H1 (cell line): ENCODE results near the gene PRC1. TPM values are rescaled to one million over a fixed set of nuclear protein-coding genes. Genes with fewer than 3 reads are reported as not detected.

ENCODE experiments used
- CTCF ChIA-PET: fragments of 300-600 bp; sonication (Branson Sonifier 250); formaldehyde crosslinking; loops from one replicate; lab custom pipeline; 2021; ENCODE audit not compliant: partially characterized antibody; lab: Charles Lee
- POLR2A ChIA-PET: fragments of 300-600 bp; sonication (Branson Sonifier 250); formaldehyde crosslinking; loops from one replicate; lab custom pipeline; 2021; ENCODE audit warnings: inconsistent platforms; ENCODE audit not compliant: partially characterized antibody; lab: Charles Lee
- DNase-seq, 2 experiments: peaks; one replicate each; pipeline versions ENCODE4 v3.0.0 to v3.0.0-alpha.2; 2010 to 2022; ENCODE audit warnings: low spot score in 2 of 2, low read depth in 1 of 2, mixed read lengths in 1 of 2
- FAIRE-seq: peaks from 2 replicates; lab custom pipeline; 2011; peaks lifted over from hg19 to GRCh38; lab: Jason Lieb, UNC
- H2AFZ ChIP-seq: 2 replicates; pipeline ENCODE4 v1.8.1; 2012; ENCODE audit warnings: low read length, inconsistent platforms
- H2AK5ac ChIP-seq: 2 replicates; pipeline ENCODE4 v1.6.1; 2013; ENCODE audit warnings: low read depth, low read length
- H2BK120ac ChIP-seq: replicated peaks from 2 replicates; pipeline ENCODE3; 2013; ENCODE audit warnings: low read depth, low read length, inconsistent platforms
- H2BK12ac ChIP-seq: 2 replicates; pipeline ENCODE4 v1.6.1; 2013; ENCODE audit warnings: low read depth, low read length
- H2BK15ac ChIP-seq: 2 replicates; pipeline ENCODE4 v1.6.1; 2013; ENCODE audit warnings: low read length
- H2BK20ac ChIP-seq: 2 replicates; pipeline ENCODE4 v1.6.1; 2013; ENCODE audit warnings: low read length
- H2BK5ac ChIP-seq: 2 replicates; pipeline ENCODE4 v1.6.1; 2013; ENCODE audit warnings: low read depth, low read length
- H3K14ac ChIP-seq: 2 replicates; pipeline ENCODE4 v1.6.1; 2013; ENCODE audit warnings: inconsistent platforms; ENCODE audit not compliant: insufficient read length
- H3K18ac ChIP-seq: 2 replicates; pipeline ENCODE4 v1.6.1; 2013; ENCODE audit warnings: low read length; ENCODE audit errors: extremely low read depth
- H3K23ac ChIP-seq: 2 replicates; pipeline ENCODE4 v1.6.1; 2013; ENCODE audit warnings: inconsistent platforms; ENCODE audit not compliant: insufficient read length
- H3K23me2 ChIP-seq: 2 replicates; pipeline ENCODE4 v1.6.1; 2013; ENCODE audit warnings: low read depth, low read length
- H3K27ac ChIP-seq: 2 replicates; pipeline ENCODE4 v1.6.1; 2011; ENCODE audit warnings: low read depth, low read length, inconsistent platforms
- H3K27me3 ChIP-seq, 4 experiments: replicated peaks in 1 of 4; 1 replicate in 1 of 4; 2 replicates in 3 of 4; pipeline versions ENCODE4 v1.6.1 to v1.8.1; 2011 to 2013; ENCODE audit warnings: low read length in 3 of 4, mild to moderate bottlenecking in 3 of 4, inconsistent platforms in 2 of 4, mixed read lengths in 2 of 4, moderate library complexity in 1 of 4; ENCODE audit not compliant: control insufficient read depth in 3 of 4, insufficient read depth in 3 of 4; ENCODE audit errors: extremely low read depth in 1 of 4
- H3K36me3 ChIP-seq, 4 experiments: 2 replicates each; pipeline versions ENCODE4 v1.6.1 to v1.8.1; 2011 to 2013; ENCODE audit warnings: mild to moderate bottlenecking in 4 of 4, low read length in 3 of 4, moderate library complexity in 2 of 4, control low read depth in 1 of 4, inconsistent platforms in 1 of 4; ENCODE audit not compliant: insufficient read depth in 4 of 4, control insufficient read depth in 2 of 4
- H3K4ac ChIP-seq: replicated peaks from 2 replicates; pipeline ENCODE3; 2013; ENCODE audit warnings: low read length, low read depth, mixed read lengths, inconsistent platforms; ENCODE audit not compliant: insufficient read length
- H3K4me1 ChIP-seq, 4 experiments: replicated peaks in 1 of 4; 1 replicate in 1 of 4; 2 replicates in 3 of 4; pipeline versions ENCODE4 v1.6.1 to v1.8.1; 2011 to 2013; ENCODE audit warnings: low read length in 3 of 4, inconsistent platforms in 2 of 4, mixed read lengths in 1 of 4; ENCODE audit not compliant: insufficient read depth in 4 of 4, control insufficient read depth in 3 of 4
- H3K4me2 ChIP-seq, 2 experiments: 2 replicates each; pipeline versions ENCODE4 v1.6.1 to v1.8.1; 2011 to 2013; ENCODE audit warnings: low read depth in 2 of 2, low read length in 2 of 2, control low read depth in 1 of 2, inconsistent platforms in 1 of 2, mild to moderate bottlenecking in 1 of 2; ENCODE audit not compliant: insufficient read depth in 1 of 2
- H3K4me3 ChIP-seq, 4 experiments: fragments of 200-600, 300-600 bp in 1 of 4; sonication (generic), shearing (Covaris generic), sonication (Bioruptor Twin) in 1 of 4; 2 replicates each; pipeline versions ENCODE4 v1.5.1 to v1.8.1; 2011 to 2016; ENCODE audit warnings: low read length in 4 of 4, low read depth in 3 of 4, control low read depth in 2 of 4, inconsistent platforms in 2 of 4, mild to moderate bottlenecking in 2 of 4, mixed read lengths in 1 of 4, moderate library complexity in 1 of 4; ENCODE audit not compliant: insufficient read depth in 2 of 4; ENCODE audit errors: extremely low read depth in 1 of 4
- H3K56ac ChIP-seq: replicated peaks from 2 replicates; pipeline ENCODE3; 2013; ENCODE audit warnings: low read depth, mild to moderate bottlenecking, mixed read lengths, low read length, inconsistent platforms; ENCODE audit not compliant: insufficient read length
- H3K79me1 ChIP-seq: 2 replicates; pipeline ENCODE4 v1.6.1; 2013; ENCODE audit warnings: low read depth, low read length, control low read depth
- H3K79me2 ChIP-seq, 2 experiments: 2 replicates each; pipeline versions ENCODE4 v1.6.1 to v1.8.1; 2012 to 2013; ENCODE audit warnings: low read length in 2 of 2, mild to moderate bottlenecking in 2 of 2, inconsistent platforms in 1 of 2; ENCODE audit not compliant: insufficient read depth in 2 of 2, control insufficient read depth in 1 of 2
- H3K9ac ChIP-seq, 4 experiments: replicated peaks in 1 of 4; 1 replicate in 1 of 4; 2 replicates in 3 of 4; pipeline versions ENCODE4 v1.6.1 to v1.8.1; 2011 to 2013; ENCODE audit warnings: low read depth in 3 of 4, low read length in 3 of 4, control low read depth in 2 of 4, mild to moderate bottlenecking in 2 of 4, moderate library complexity in 2 of 4, inconsistent platforms in 1 of 4; ENCODE audit errors: extremely low read depth in 1 of 4
- H3K9me3 ChIP-seq, 2 experiments: 2 replicates each; pipeline versions ENCODE4 v1.6.1 to v1.8.1; 2012 to 2013; ENCODE audit warnings: mild to moderate bottlenecking in 2 of 2, moderate library complexity in 2 of 2, control low read depth in 1 of 2, inconsistent platforms in 1 of 2, low read depth in 1 of 2, low read length in 1 of 2, mixed read lengths in 1 of 2; ENCODE audit not compliant: insufficient read depth in 2 of 2
- H4K20me1 ChIP-seq, 2 experiments: replicated peaks in 1 of 2; 2 replicates each; pipeline versions ENCODE3 to v1.8.1; 2011 to 2013; ENCODE audit warnings: inconsistent platforms in 2 of 2, low read length in 2 of 2, mild to moderate bottlenecking in 1 of 2; ENCODE audit not compliant: insufficient read depth in 2 of 2, control insufficient read depth in 1 of 2
- H4K5ac ChIP-seq: 2 replicates; pipeline ENCODE4 v1.6.1; 2013; ENCODE audit warnings: low read length, low read depth, mixed read lengths, inconsistent platforms; ENCODE audit not compliant: insufficient read length
- H4K8ac ChIP-seq: 2 replicates; pipeline ENCODE4 v1.8.0; 2013; ENCODE audit warnings: mild to moderate bottlenecking, moderate library complexity, low read length, inconsistent platforms; ENCODE audit not compliant: insufficient read depth; ENCODE audit errors: extremely low read depth
- H4K91ac ChIP-seq: replicated peaks from 2 replicates; pipeline ENCODE3; 2013; ENCODE audit warnings: low read length, mixed read lengths, inconsistent platforms; ENCODE audit not compliant: insufficient read length
- BACH1 ChIP-seq: IDR thresholded peaks from 2 replicates; pipeline ENCODE4 v1.6.1; 2012; ENCODE audit warnings: low read length, improper control_type of control experiment
- CBX8 ChIP-seq: fragments of 300-800, 300-1000 bp; sonication (generic); IDR thresholded peaks from 2 replicates; pipeline ENCODE4 v1.7.1; 2016; ENCODE audit warnings: low read depth, low read length, borderline replicate concordance
- CHD1 ChIP-seq: IDR thresholded peaks from 2 replicates; pipeline ENCODE4 v1.6.1; 2012; ENCODE audit warnings: low read depth, low read length, improper control_type of control experiment
- CHD2 ChIP-seq: IDR thresholded peaks from 2 replicates; pipeline ENCODE4 v1.6.1; 2012; ENCODE audit warnings: low read length, improper control_type of control experiment
- FOSL1 ChIP-seq: IDR thresholded peaks from 2 replicates; pipeline ENCODE4 v1.6.1; 2011; ENCODE audit warnings: mild to moderate bottlenecking, low read depth, low read length, moderate library complexity; ENCODE audit not compliant: insufficient read depth
- JUN ChIP-seq: IDR thresholded peaks from 2 replicates; pipeline ENCODE4 v1.6.1; 2011; ENCODE audit warnings: low read depth, mild to moderate bottlenecking, improper control_type of control experiment, low read length
- PHF8 ChIP-seq: fragments of 200-600 bp; sonication (generic); conservative IDR thresholded peaks from 2 replicates; pipeline ENCODE4 v1.7.1; 2012; ENCODE audit warnings: low read depth, mild to moderate bottlenecking, inconsistent platforms, low read length, moderate library complexity
- POU5F1 ChIP-seq: IDR thresholded peaks from 2 replicates; pipeline ENCODE4 v1.6.1; 2011; ENCODE audit warnings: low read depth, mild to moderate bottlenecking, low read length, moderate library complexity
- RXRA ChIP-seq: IDR thresholded peaks from 2 replicates; pipeline ENCODE4 v1.6.1; 2011; ENCODE audit warnings: low read depth, mild to moderate bottlenecking, low read length, moderate library complexity; ENCODE audit not compliant: insufficient read depth
- SRF ChIP-seq: IDR thresholded peaks from 2 replicates; pipeline ENCODE4 v1.6.1; 2011; ENCODE audit warnings: mild to moderate bottlenecking, low read depth, low read length, moderate library complexity
- YY1 ChIP-seq: IDR thresholded peaks from 2 replicates; pipeline ENCODE4 v1.6.1; 2011; ENCODE audit warnings: low read depth, mild to moderate bottlenecking, low read length
- WGBS, 2 experiments: shearing (Covaris generic) in 1 of 2; methylation state at CpG; one replicate each; pipeline versions ENCODE4 v1.1.6 to v1.1.7; 2013 to 2015; ENCODE audit warnings: low lambda C conversion rate in 2 of 2, mixed read lengths in 2 of 2, inconsistent platforms in 1 of 2, low coverage in 1 of 2, missing lambda C conversion rate in 1 of 2; ENCODE audit not compliant: insufficient replicate concordance in 2 of 2, insufficient coverage in 1 of 2, insufficient read length in 1 of 2; ENCODE audit errors: extremely low coverage in 1 of 2, missing lambda C conversion rate in 1 of 2; 5-methylcytosine and 5-hydroxymethylcytosine counted together
- polyA plus RNA-seq, 7 experiments: library from polyadenylated mRNA; depleted of rRNA in 3 of 7; stranded (reverse) in 5 of 7; unstranded in 2 of 7; fragments of >200 nt in 5 of 7; fragments of 200-250 nt in 2 of 7; gene quantifications; 1 replicate in 5 of 7; 2 replicates in 1 of 7; 4 replicates in 1 of 7; pipeline versions ENCODE4 v1.2.1 to v1.2.3, GENCODE V29; 2011 to 2013; ENCODE audit warnings: missing spikeins in 2 of 7, mixed read lengths in 2 of 7
- total RNA-seq: library from RNA; stranded (reverse); fragmentation: NEBNext Ultra II Directional; extraction: Animal tissue kit (Norgen Biotek cat#: 25700); gene quantifications from 2 replicates; pipeline ENCODE4 v1.2.1, GENCODE V29; 2021

PRC1 gene
- total and polyA plus RNA-seq, 2 of the 8 experiments (the other 6 are each of a cell fraction or from before 2014, with no cell fraction given): 90.7 to 181 TPM

- Histone ChIP-seq H3K23me2 (no peaks in the 10 kb centered on the region), H3K56ac (no peak overlapping the region), H3K4me2 (no peak overlapping the region), H2BK20ac (no peak overlapping the region), H2BK12ac (no peak overlapping the region), H2AFZ (no peak overlapping the region), H3K4ac (no peak overlapping the region), H3K79me1 (no peaks in the 10 kb centered on the region), H4K91ac (no peak overlapping the region), H3K9me3 (no peaks in the 10 kb centered on the region), H3K23ac (no peak overlapping the region), H2BK15ac (no peak overlapping the region), H4K5ac (no peak overlapping the region), H3K18ac (no peak overlapping the region), H3K27ac (no peak overlapping the region), H3K36me3 (peaks cover 19 to 78% (median 44%) of the 10 kb centered on the region in 4 experiments), H3K4me3 (no peak overlapping the region), H2BK5ac (no peak overlapping the region), H3K4me1 (no peaks in the 10 kb centered on the region), H4K20me1 (peaks cover 2 to 4% of the 10 kb centered on the region in 2 experiments), H3K79me2 (no peaks in the 10 kb centered on the region)
- no peak for DNase-seq
- CTCF ChIA-PET: interaction anchor here (0.9 to 20.7 kb wide), 4 partner anchors 7 to 144 kb away, joined by 3 to 306 read pairs (median 154); partner anchors contain the start of genes HDDC3, RCCD1 and UNC45A
- POLR2A ChIA-PET: interaction anchor here (0.5 to 0.8 kb wide), 2 partner anchors 15 to 46 kb away, joined by 3 read pairs; no protein-coding TSS in a partner anchor
- 94% methylated on average over 16 of the region's 16 CpGs; no CpG with 5 or more reads in 1 of the 2 experiments for WGBS, 2 experiments
- TF ChIP-seq YY1: no peak
- TF ChIP-seq POU5F1: no peak
- TF ChIP-seq FOSL1: no peak
- TF ChIP-seq BACH1: no peak
- no peak for TF ChIP-seq CHD2
- TF ChIP-seq CBX8: no peak
- no peak for TF ChIP-seq PHF8
- TF ChIP-seq SRF: no peak
- TF ChIP-seq RXRA: no peak
- no peak for TF ChIP-seq CHD1
- no peak for TF ChIP-seq JUN
- TF ChIP-seq, all 59 proteins: peak for 0
- Histone ChIP-seq H2BK120ac (no peak overlapping the region), H4K8ac (peak overlapping the region; percentile 14; the same call in 1 of the 2 replicates), H3K14ac (no peak overlapping the region), H2AK5ac (no peak overlapping the region), H3K9ac (no peak overlapping the region), H3K27me3 (no peaks in the 10 kb centered on the region)
- no peak for FAIRE-seq
Measured at GRCh38 chr15:90946538-90946937, 47.8 kb downstream of the PRC1 start.
